GM12891 (cell line): ENCODE results near the gene PROSER3.

Source experiments
- POLR2A ChIP-seq: IDR thresholded peaks from 2 replicates; pipeline ENCODE4 v1.6.1; 2011; ENCODE audit warnings: low read depth, low read length, control low read depth
- POU2F2 ChIP-seq: IDR thresholded peaks from 2 replicates; pipeline ENCODE4 v1.6.1; 2011; ENCODE audit warnings: low read depth, mild to moderate bottlenecking, control low read depth, low read length, moderate library complexity

DNA sequence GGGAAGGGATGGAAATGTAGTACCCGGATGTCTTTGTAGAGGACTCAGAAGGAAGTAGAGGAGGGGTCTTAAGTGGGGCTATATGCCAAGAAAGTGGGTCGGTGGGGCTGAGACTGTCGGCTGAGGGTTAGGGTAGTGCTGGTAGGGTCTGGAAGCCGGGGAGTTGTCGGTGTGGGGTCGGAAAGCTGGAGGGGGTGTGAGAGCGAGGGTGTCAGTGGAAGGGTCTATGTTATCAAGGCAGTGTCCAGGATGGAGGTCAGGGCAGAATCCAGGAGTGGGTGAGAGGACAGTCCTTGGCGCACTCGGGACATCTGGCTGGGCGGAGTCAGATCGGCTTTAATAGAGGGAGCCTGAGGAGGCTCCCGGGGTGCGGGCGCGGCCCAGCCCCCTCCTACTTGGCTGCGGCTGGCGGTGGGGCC, 2.8 kb upstream of the PROSER3 start:
- TF ChIP-seq POU2F2 (no peak), POLR2A (no peak)
